Activated CD8-positive, alpha-beta T cell treated with anti-CD3 and anti-CD28 coated beads for 36 hours (primary cell): ENCODE measurements around the gene INTS11. TPM values are rescaled to one million over a fixed set of nuclear protein-coding genes. Genes with fewer than 3 reads are reported as not detected.

Source experiments
- ATAC-seq: fragments of 200-7000 bp; cut with Tn5 transposase; one replicate; pipeline ENCODE4 v1.10.0; 2021; ENCODE audit warnings: mild to moderate bottlenecking, moderate library complexity
- CTCF ChIA-PET: fragments of 350-600 bp; sonication (Branson Sonifier 250); formaldehyde crosslinking; loops from one replicate; lab custom pipeline; 2021; ENCODE audit warnings: antibody characterized with exemption; lab: Charles Lee
- POLR2A ChIA-PET: fragments of 350-600 bp; sonication (Branson Sonifier 250); formaldehyde crosslinking; loops from one replicate; lab custom pipeline; 2021; ENCODE audit warnings: antibody characterized with exemption; lab: Charles Lee
- DNase-seq: peaks from one replicate; pipeline ENCODE4 v3.0.0-alpha.2; 2020
- H3K27ac Mint-ChIP-seq: one replicate; pipeline ENCODE4 v1.8.0; 2021; ENCODE audit warnings: mild to moderate bottlenecking, mixed read lengths
- H3K27me3 Mint-ChIP-seq: one replicate; pipeline ENCODE4 v1.8.0; 2021; ENCODE audit warnings: mixed read lengths
- H3K36me3 Mint-ChIP-seq: one replicate; pipeline ENCODE4 v1.8.0; 2021; ENCODE audit warnings: low read depth, mixed read lengths
- H3K4me1 Mint-ChIP-seq: one replicate; pipeline ENCODE4 v1.8.0; 2021; ENCODE audit warnings: low read depth, mixed read lengths
- H3K4me3 Mint-ChIP-seq: one replicate; pipeline ENCODE4 v1.8.0; 2021; ENCODE audit warnings: mild to moderate bottlenecking, moderate library complexity, mixed read lengths
- H3K9me3 Mint-ChIP-seq: one replicate; pipeline ENCODE4 v1.8.0; 2021; ENCODE audit warnings: mixed read lengths
- intact Hi-C: fragments of 100-400 bp; cut with micrococcal nuclease; formaldehyde crosslinking; loops from one replicate; pipeline ENCODE4 v1.10.0; 2022
- total RNA-seq, 2 experiments: library from RNA; stranded (reverse); gene quantifications; one replicate each; pipeline ENCODE4 v1.2.3, GENCODE V29; 2021
- TF ChIP-seq, protein P1 (sequence below): fragments of 200-600 bp; IDR thresholded peaks from one replicate; pipeline ENCODE4 v1.8.0; 2022; ENCODE audit warnings: antibody characterized with exemption, mild to moderate bottlenecking

Gene INTS11
- 100 to 1,000 TPM; 110 to 122 TPM for total RNA-seq

DNA sequence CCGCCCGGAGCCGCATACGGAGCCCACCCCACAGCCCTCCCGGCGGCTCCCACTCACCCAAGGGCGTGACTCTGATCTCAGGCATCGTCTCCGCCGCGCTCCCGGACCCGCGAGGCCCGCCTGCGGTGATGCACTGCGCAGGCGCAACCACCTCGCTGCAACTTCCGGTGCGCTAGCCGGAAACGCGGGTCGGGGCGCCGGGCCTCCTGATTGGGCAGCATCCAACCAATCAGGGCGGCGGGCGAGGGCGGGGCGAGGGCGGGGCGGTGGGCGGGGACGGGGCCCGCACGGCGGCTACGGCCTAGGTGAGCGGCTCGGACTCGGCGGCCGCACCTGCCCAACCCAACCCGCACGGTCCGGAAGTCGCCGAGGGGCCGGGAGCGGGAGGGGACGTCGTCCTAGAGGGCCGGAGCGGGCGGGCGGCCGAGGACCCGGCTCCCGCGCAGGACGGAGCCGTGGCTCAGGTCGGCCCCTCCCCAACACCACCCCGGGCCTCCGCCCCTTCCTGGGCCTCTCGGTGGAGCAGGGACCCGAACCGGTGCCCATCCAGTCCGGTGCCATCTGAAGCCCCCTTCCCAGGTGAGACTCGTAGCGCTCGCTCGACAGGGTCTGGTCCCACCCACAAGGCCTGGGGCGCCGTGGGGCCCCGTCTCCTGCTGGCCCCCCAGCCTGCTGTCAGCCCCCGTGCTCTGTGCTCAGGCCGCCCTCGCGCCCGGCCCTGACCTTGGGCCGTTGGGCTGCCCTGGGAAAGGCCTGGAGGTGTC, at the start of gene INTS11, which contains the start of gene CPTP:
INTS11 (minus strand) TSS at position 137 of the 764 bp plus-strand sequence; CDS start at position 85, 52 bp downstream.
CPTP (plus strand) TSS at position 279 of the 764 bp plus-strand sequence. CDS start 2,109 bp downstream, outside the sequence.
- POLR2A ChIA-PET, result interaction anchor here (1.2 to 2.2 kb wide), 5 partner anchors 9 to 50 kb away, joined by 3 to 10 read pairs (median 4); partner anchors contain the start of gene AURKAIP1
- intact Hi-C loops, result no loop called here
- no peaks in the 10 kb centered on the region for H3K27me3 Mint-ChIP-seq
- peak; percentile 96 for DNase-seq
- peak; percentile 93 for ATAC-seq
- H3K4me3 Mint-ChIP-seq, result peak within 1 kb of the TSS; percentile 93
- TF ChIP-seq, protein P1, sequence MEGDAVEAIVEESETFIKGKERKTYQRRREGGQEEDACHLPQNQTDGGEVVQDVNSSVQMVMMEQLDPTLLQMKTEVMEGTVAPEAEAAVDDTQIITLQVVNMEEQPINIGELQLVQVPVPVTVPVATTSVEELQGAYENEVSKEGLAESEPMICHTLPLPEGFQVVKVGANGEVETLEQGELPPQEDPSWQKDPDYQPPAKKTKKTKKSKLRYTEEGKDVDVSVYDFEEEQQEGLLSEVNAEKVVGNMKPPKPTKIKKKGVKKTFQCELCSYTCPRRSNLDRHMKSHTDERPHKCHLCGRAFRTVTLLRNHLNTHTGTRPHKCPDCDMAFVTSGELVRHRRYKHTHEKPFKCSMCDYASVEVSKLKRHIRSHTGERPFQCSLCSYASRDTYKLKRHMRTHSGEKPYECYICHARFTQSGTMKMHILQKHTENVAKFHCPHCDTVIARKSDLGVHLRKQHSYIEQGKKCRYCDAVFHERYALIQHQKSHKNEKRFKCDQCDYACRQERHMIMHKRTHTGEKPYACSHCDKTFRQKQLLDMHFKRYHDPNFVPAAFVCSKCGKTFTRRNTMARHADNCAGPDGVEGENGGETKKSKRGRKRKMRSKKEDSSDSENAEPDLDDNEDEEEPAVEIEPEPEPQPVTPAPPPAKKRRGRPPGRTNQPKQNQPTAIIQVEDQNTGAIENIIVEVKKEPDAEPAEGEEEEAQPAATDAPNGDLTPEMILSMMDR, result no peak
- peaks cover 30% of the 10 kb centered on the region for H3K4me1 Mint-ChIP-seq
- peaks cover 7% of the 10 kb centered on the region for H3K36me3 Mint-ChIP-seq
- no peaks in the 10 kb centered on the region for H3K9me3 Mint-ChIP-seq
- H3K27ac Mint-ChIP-seq, result peak within 1 kb of the TSS; percentile 91
- CTCF ChIA-PET, result no interaction called here

DNA sequence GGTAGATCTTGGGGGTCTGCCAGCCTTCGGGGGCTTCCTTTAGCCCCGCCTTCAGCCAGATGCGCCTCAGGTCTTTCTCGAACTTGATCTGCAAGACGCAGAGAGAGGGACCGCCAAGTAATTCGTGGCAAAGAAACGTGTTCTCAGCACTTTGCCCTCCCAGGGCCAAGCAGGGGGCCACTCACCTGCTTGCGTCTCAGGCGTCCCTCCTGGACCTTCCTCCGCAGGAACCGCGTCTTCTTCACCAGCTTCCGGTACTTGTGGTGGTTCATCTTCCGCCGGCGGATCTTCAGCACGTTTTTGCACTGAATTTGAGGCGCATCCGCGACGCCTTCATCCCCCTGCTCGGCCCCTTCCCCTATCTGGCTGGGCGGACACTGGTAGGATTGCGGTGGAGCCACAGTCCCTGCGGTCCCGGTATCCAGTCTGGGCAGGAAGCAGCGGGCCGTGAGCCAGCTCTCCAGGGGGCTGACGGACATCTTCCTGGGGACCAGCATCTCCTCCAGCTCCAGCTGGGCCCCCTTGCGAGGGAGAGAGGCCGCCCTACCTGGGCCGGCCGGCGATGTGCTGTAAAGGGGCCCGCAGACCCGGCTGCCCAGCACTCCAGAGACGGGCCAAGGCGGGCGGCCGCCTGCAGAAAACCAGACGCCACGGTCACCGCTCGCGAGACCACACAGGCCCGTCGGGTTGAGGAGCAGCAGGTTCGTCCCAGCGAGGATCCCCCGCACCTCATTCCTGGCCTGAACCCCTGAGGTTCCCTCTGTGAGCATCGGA, 49.5 kb upstream of the INTS11 start:
- peaks cover 31% of the 10 kb centered on the region for H3K4me1 Mint-ChIP-seq
- peak overlapping the region; percentile 86 for H3K4me3 Mint-ChIP-seq
- peak overlapping the region; percentile 96 for H3K27ac Mint-ChIP-seq
- TF ChIP-seq, protein P1, result no peak
- ChIA-PET CTCF (interaction anchor here (1.0 to 5.3 kb wide), 5 partner anchors 21 to 341 kb away, joined by 3 to 40 read pairs (median 8); partner anchors contain the start of gene CCNL2), POLR2A (interaction anchor here (0.9 to 3.1 kb wide), 7 partner anchors 12 to 361 kb away, joined by 3 to 24 read pairs (median 4); partner anchors contain the start of genes CCNL2, ISG15 and MRPL20)
- intact Hi-C loops, result no loop called here
- ATAC-seq, result no peak
- no peak for DNase-seq
- H3K36me3 Mint-ChIP-seq, result peaks cover 9% of the 10 kb centered on the region
- H3K9me3 Mint-ChIP-seq, result no peaks in the 10 kb centered on the region
- no peaks in the 10 kb centered on the region for H3K27me3 Mint-ChIP-seq

DNA sequence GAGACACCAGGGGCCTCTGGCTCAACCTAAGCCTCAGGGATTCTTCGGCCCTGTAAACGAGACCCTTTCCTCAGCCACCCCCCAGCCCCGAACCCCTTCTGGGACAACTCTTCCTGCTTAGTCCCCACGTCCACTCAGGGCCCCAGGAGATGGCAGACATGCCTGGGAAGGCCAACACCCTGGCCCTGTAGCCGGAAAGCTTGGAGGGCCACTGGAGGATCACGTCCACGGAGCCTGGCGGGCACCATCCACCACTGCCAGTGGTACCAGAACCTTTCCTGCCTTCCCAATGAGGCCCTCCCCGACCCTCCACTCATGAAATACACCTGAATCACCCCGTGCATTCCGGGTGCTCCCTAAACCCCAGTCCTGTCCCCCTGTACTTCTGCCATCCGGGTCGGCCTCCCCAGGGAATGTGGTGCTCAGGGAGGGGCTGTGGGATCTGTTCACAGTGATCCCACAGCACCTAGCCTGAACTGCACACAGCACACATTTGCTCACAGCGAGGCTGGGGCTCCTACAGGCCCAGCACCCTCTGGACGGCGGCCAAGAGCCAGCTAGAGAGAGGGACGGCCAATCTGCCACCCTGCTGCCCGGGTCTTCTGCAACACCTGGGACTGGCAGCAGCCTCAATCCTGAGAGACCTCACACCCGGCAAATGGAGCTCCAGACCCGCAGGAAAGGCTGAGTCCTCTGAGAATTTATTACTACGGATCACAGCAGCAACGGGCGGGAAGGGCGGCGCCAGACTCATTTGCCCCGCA, 48.8 kb upstream of the INTS11 start:
- TF ChIP-seq, protein P1, result no peak
- Mint-ChIP-seq H3K4me1 (peaks cover 31% of the 10 kb centered on the region), H3K27ac (peak overlapping the region; percentile 16), H3K9me3 (no peaks in the 10 kb centered on the region), H3K36me3 (peaks cover 9% of the 10 kb centered on the region), H3K4me3 (peak overlapping the region; percentile 86), H3K27me3 (no peaks in the 10 kb centered on the region)
- CTCF ChIA-PET, result interaction anchor here (0.7 to 5.3 kb wide), 16 partner anchors 15 to 340 kb away, joined by 3 to 40 read pairs (median 6); partner anchors contain the start of gene CCNL2
- DNase-seq, result no peak
- intact Hi-C loops, result no loop called here
- no peak for ATAC-seq
- POLR2A ChIA-PET, result interaction anchor here (1.6 to 3.1 kb wide), 5 partner anchors 21 to 35 kb away, joined by 5 to 24 read pairs (median 9); partner anchors contain the start of genes CCNL2 and MRPL20

DNA sequence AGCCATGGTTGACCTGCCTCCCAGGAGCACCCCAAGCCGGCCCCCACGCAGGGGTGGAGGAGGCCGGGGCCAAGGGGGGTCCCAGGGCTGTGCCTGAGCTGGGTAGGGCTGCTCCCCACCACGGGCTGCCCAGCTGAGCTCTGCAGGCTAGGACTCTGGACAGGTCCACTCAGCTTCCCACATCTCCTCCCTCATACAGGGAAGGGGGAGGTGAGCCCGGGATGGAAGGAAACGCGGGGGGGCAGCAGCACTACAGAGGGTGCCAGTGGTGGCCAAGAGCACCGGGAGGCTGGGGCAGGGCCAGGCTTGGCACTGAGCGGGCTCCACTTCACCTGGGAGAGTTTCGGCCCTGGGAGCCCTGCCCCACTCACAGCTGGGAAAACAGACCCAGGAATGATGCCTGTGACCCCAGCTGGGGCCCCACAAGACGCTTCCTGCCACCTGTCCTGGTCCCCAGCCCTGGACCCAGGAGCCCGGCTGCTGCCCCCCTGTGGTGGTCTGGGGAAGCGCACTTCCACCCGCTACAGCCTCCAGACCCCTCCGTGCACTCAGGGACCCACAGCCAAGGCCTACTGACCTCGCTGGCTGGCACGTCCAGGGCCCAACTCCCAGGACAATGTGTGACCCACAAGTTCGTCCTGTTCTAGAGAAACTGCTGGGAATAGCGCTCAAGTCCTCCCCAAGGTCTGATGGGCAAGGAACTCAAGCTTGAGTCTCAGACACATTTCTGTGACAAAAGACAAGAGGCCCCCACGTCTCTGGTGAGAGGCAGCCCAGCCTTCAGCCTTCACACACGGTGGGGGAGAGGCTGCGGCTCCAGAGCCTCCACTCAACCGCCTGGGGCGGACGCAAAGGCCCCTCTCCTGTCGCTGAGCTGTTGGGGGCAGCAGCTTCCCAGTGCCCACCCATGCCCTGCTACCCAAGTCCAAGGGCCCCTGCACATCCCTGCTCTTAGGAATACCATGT, 47.6 kb upstream of the INTS11 start:
- peak; percentile 50 for ATAC-seq
- intact Hi-C loops, result no loop called here
- no peaks in the 10 kb centered on the region for H3K27me3 Mint-ChIP-seq

More for the DNA sequence above, 47.6 kb upstream of the INTS11 start:
- POLR2A ChIA-PET, result interaction anchor here (0.9 to 2.0 kb wide), 13 partner anchors 14 to 594 kb away, joined by 3 to 11 read pairs (median 4); partner anchors contain the start of genes MRPL20 and MXRA8
- peaks cover 31% of the 10 kb centered on the region for H3K4me1 Mint-ChIP-seq
- no peaks in the 10 kb centered on the region for H3K9me3 Mint-ChIP-seq
- peak overlapping the region; percentile 36 for H3K4me3 Mint-ChIP-seq
- peak; percentile 88 for DNase-seq
- TF ChIP-seq, protein P1, result peak; percentile 94
- H3K27ac Mint-ChIP-seq, result peak overlapping the region; percentile 38
- H3K36me3 Mint-ChIP-seq, result peaks cover 9% of the 10 kb centered on the region
- CTCF ChIA-PET, result interaction anchor here (0.6 to 5.3 kb wide), 32 partner anchors 11 to 388 kb away, joined by 3 to 40 read pairs (median 4); partner anchors contain the start of gene CCNL2
